HUES6 (cell line): ENCODE results near the gene IFITM10.

Experiments
- H3K27ac ChIP-seq: 2 replicates; pipeline ENCODE4 v1.7.0; 2013; ENCODE audit warnings: low read depth, mild to moderate bottlenecking, low read length, inconsistent platforms
- H3K27me3 ChIP-seq: 2 replicates; pipeline ENCODE4 v1.6.1; 2013; ENCODE audit warnings: low read length; ENCODE audit not compliant: control insufficient read depth, insufficient read depth
- H3K36me3 ChIP-seq: 2 replicates; pipeline ENCODE4 v1.6.1; 2013; ENCODE audit warnings: low read length; ENCODE audit not compliant: control insufficient read depth, insufficient read depth
- H3K4me1 ChIP-seq: 2 replicates; pipeline ENCODE4 v1.6.1; 2013; ENCODE audit warnings: low read length; ENCODE audit not compliant: control insufficient read depth, insufficient read depth
- H3K4me3 ChIP-seq: 2 replicates; pipeline ENCODE4 v1.5.1; 2013; ENCODE audit warnings: low read depth, low read length
- H3K9ac ChIP-seq: one replicate; pipeline ENCODE4 v1.6.1; 2013; ENCODE audit warnings: mild to moderate bottlenecking, low read length
- H3K9me3 ChIP-seq: 2 replicates; pipeline ENCODE4 v1.6.1; 2013; ENCODE audit warnings: low read depth, low read length; ENCODE audit not compliant: control insufficient read depth, insufficient read depth

IFITM10 gene

GRCh38 chr11:1746956-1747752, 3.2 kb downstream of the IFITM10 start:
- Histone ChIP-seq H3K36me3 (no peaks in the 10 kb centered on the region), H3K4me3 (no peak overlapping the region), H3K27me3 (peaks cover 80% of the 10 kb centered on the region), H3K9me3 (peaks cover 6% of the 10 kb centered on the region; the same call in 1 of the 2 replicates), H3K27ac (no peak overlapping the region), H3K9ac (no peak overlapping the region), H3K4me1 (peaks cover 11% of the 10 kb centered on the region; the same call in 1 of the 2 replicates)

GRCh38 chr11:1746511-1746931, 3.9 kb downstream of the IFITM10 start:
- H3K27ac ChIP-seq = no peak overlapping the region
- peaks cover 11% of the 10 kb centered on the region; the same call in 1 of the 2 replicates for H3K4me1 ChIP-seq
- H3K36me3 ChIP-seq = no peaks in the 10 kb centered on the region
- no peak overlapping the region for H3K4me3 ChIP-seq
- H3K9me3 ChIP-seq = peaks cover 6% of the 10 kb centered on the region; the same call in 1 of the 2 replicates
- no peak overlapping the region for H3K9ac ChIP-seq
- H3K27me3 ChIP-seq = peaks cover 87% of the 10 kb centered on the region

- peaks cover 94% of the 10 kb centered on the region for H3K27me3 ChIP-seq
- no peak overlapping the region for H3K9ac ChIP-seq
- peaks cover 6% of the 10 kb centered on the region; the same call in 1 of the 2 replicates for H3K9me3 ChIP-seq
- H3K4me3 ChIP-seq = no peak overlapping the region
- peaks cover 11% of the 10 kb centered on the region; the same call in 1 of the 2 replicates for H3K4me1 ChIP-seq
- H3K27ac ChIP-seq = no peak overlapping the region
- H3K36me3 ChIP-seq = no peaks in the 10 kb centered on the region
These were observed 4.6 kb downstream of the IFITM10 start for GRCh38 chr11:1745701-1746320.

GRCh38 chr11:1744891-1745700, 5.3 kb downstream of the IFITM10 start:
- H3K27ac ChIP-seq = no peak overlapping the region
- H3K36me3 ChIP-seq = no peaks in the 10 kb centered on the region
- H3K9me3 ChIP-seq = peaks cover 6% of the 10 kb centered on the region; the same call in 1 of the 2 replicates
- peaks cover 94% of the 10 kb centered on the region for H3K27me3 ChIP-seq
- H3K4me3 ChIP-seq = no peak overlapping the region
- peaks cover 4% of the 10 kb centered on the region; the same call in 1 of the 2 replicates for H3K4me1 ChIP-seq
- H3K9ac ChIP-seq = no peak overlapping the region

- Histone ChIP-seq H3K27me3 (peaks cover 92% of the 10 kb centered on the region), H3K9ac (no peak overlapping the region), H3K9me3 (peaks cover 6% of the 10 kb centered on the region; the same call in 1 of the 2 replicates), H3K36me3 (no peaks in the 10 kb centered on the region), H3K4me3 (no peak overlapping the region), H3K27ac (no peak overlapping the region), H3K4me1 (no peaks in the 10 kb centered on the region)
These were observed 6.1 kb downstream of the IFITM10 start for GRCh38 chr11:1744137-1744886.

- H3K4me3 ChIP-seq = no peak overlapping the region
- peaks cover 90% of the 10 kb centered on the region for H3K27me3 ChIP-seq
- H3K4me1 ChIP-seq = no peaks in the 10 kb centered on the region
- no peak overlapping the region for H3K27ac ChIP-seq
- no peak overlapping the region for H3K9ac ChIP-seq
- H3K36me3 ChIP-seq = no peaks in the 10 kb centered on the region
- H3K9me3 ChIP-seq = peaks cover 6% of the 10 kb centered on the region; the same call in 1 of the 2 replicates
These were observed 6.7 kb downstream of the IFITM10 start for GRCh38 chr11:1743585-1744136.

- peaks cover 89% of the 10 kb centered on the region for H3K27me3 ChIP-seq
- H3K9ac ChIP-seq = no peak overlapping the region
- peaks cover 6% of the 10 kb centered on the region; the same call in 1 of the 2 replicates for H3K9me3 ChIP-seq
- no peak overlapping the region for H3K4me3 ChIP-seq
- H3K4me1 ChIP-seq = no peaks in the 10 kb centered on the region
- no peaks in the 10 kb centered on the region for H3K36me3 ChIP-seq
- H3K27ac ChIP-seq = no peak overlapping the region
These were observed 7.4 kb downstream of the IFITM10 start for GRCh38 chr11:1742869-1743584.

- Histone ChIP-seq H3K9ac (no peak overlapping the region), H3K4me1 (no peaks in the 10 kb centered on the region), H3K36me3 (no peaks in the 10 kb centered on the region), H3K9me3 (peaks cover 9% of the 10 kb centered on the region), H3K27ac (no peak overlapping the region), H3K27me3 (peaks cover 86% of the 10 kb centered on the region), H3K4me3 (no peak overlapping the region)
These were observed 8.0 kb downstream of the IFITM10 start for GRCh38 chr11:1742371-1742770.

GRCh38 chr11:1741741-1742140, 8.7 kb downstream of the IFITM10 start:
- no peak overlapping the region for H3K9ac ChIP-seq
- H3K36me3 ChIP-seq = no peaks in the 10 kb centered on the region
- H3K4me3 ChIP-seq = no peak overlapping the region
- H3K4me1 ChIP-seq = no peaks in the 10 kb centered on the region
- H3K27ac ChIP-seq = no peak overlapping the region
- H3K27me3 ChIP-seq = peaks cover 82% of the 10 kb centered on the region
- peaks cover 10% of the 10 kb centered on the region for H3K9me3 ChIP-seq
